NT2/D1 (cell line): Measurements from ENCODE around the gene NBAS.

ENCODE experiments used
- YY1 ChIP-seq: IDR thresholded peaks from 2 replicates; pipeline ENCODE4 v1.6.1; 2011; ENCODE audit not compliant: insufficient read length, insufficient read depth
- ZNF274 ChIP-seq: IDR thresholded peaks from 2 replicates; pipeline ENCODE4 v1.6.1; 2011; ENCODE audit warnings: mild to moderate bottlenecking, low read depth, low read length

DNA sequence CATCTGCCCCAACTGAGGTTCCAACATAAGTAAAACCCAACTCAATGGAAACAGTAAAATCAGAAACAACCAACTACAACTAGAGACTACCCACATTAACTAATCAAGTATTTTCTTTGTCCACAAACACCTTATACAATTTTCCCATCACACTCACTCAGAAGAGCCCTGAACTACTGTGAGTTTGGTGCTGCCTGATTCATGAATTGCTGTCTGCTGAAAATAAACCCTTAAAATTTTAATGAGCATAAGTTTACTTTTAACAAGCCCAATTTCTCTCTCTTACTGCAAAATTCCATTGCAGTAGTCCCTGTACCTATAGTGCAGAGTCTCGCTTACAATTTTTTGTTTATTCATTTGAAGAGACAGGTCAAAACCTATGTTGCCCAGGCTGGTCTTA lies 203.9 kb downstream of the NBAS start:
- no peak for TF ChIP-seq YY1
- TF ChIP-seq ZNF274 = no peak
